ENCODE results near the gene KRTAP5-5.

KRTAP5-5 gene

GRCh38 chr11:1639666-1640065, 10.1 kb downstream of the KRTAP5-5 start:
- DNase-seq (ENCODE audit: low read depth): no peak
- TF ChIP-seq CTCF (IDR thresholded peaks at IDR 0.05; ENCODE audit: low read depth, low read length, missing control alignments): no peak
- H3K4me3 ChIP-seq (ENCODE audit: low read depth, low read length): no peak overlapping the region

DNA sequence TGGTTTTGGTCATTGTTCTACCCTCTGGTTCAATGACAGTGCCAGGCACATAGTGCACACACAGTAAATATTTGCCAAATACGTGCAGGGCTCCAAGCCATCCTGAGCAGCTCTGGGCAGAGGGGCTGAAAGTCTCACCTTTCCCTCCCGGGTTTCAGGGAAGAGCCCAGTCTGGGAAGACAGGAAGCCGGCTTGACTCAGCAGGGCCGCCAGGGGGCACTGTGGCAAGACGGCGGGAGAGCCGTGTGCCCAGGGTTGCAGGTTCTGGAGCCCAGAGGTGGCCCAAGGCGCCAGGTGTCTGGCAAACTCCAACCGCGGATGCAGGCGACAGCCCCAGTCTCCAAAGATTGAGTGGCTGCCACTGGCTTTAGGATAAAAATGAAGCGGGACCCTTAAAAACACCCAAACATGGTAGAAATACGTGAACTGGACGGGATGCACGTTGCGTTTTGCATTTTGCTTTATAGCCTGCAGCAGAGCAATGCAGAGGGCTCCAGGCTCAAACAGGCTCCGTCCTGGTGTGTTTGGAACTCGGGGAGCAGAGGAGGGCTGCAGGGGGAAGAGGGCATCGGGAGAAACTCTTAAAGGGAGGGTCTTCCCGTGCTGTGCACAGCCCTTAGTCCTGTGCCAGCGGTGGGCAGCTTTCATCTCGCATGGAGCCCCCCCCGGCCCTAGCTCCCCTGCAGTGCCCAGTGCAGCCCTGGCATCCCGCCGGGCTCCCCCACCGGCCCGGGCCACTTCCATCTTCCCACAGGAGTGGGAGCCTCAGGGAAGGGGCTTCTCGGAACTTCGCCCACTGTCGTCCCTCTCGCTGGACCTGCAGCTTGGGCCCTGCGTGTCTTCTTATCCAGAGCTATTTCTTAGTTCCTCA, 10.7 kb downstream of the KRTAP5-5 start:
- peak; percentile 89 for TF ChIP-seq CTCF (IDR thresholded peaks at IDR 0.05; ENCODE audit: low read depth, low read length, missing control alignments)
- DNase-seq (ENCODE audit: low read depth): no peak
- no peak overlapping the region for H3K4me3 ChIP-seq (ENCODE audit: low read depth, low read length)

- no peak for TF ChIP-seq CTCF (IDR thresholded peaks at IDR 0.05; ENCODE audit: low read depth, low read length, missing control alignments)
- H3K4me3 ChIP-seq (ENCODE audit: low read depth, low read length): no peak overlapping the region
- no peak for DNase-seq (ENCODE audit: low read depth)
Observed at GRCh38 chr11:1641096-1641495, 11.5 kb downstream of the KRTAP5-5 start.

GRCh38 chr11:1642288-1643145, 12.9 kb downstream of the KRTAP5-5 start:
- TF ChIP-seq CTCF (IDR thresholded peaks at IDR 0.05; ENCODE audit: low read depth, low read length, missing control alignments): no peak
- no peak for DNase-seq (ENCODE audit: low read depth)
- no peak overlapping the region for H3K4me3 ChIP-seq (ENCODE audit: low read depth, low read length)

DNA sequence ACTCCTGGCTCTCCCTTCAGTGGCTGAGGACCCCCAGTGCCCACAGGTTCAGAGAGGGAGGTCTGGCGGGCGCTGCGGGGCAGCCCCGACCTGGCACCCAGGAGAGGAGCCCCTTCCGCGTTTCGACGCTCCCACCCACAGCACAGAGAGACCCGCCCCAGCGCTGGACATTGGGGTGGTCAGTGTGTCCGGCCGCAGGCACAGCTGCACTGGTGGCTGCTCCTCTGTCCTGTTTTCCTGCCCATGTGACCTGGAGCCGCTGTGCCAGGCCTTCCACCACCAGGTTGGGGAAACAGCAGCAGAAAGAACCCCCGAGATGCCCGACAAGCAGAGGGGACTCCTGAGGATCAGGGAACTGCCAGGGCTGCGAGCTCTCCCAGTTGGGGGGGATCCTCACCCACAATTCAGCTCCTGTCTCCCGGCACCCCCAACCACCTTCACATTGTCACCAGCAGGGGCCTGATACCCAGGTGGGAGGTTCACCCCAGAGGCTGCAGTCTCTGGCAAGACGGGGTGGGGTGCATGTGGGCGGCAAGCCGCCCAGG, 13.6 kb downstream of the KRTAP5-5 start:
- no peak overlapping the region for H3K4me3 ChIP-seq (ENCODE audit: low read depth, low read length)
- no peak for TF ChIP-seq CTCF (IDR thresholded peaks at IDR 0.05; ENCODE audit: low read depth, low read length, missing control alignments)
- DNase-seq (ENCODE audit: low read depth): no peak

DNA sequence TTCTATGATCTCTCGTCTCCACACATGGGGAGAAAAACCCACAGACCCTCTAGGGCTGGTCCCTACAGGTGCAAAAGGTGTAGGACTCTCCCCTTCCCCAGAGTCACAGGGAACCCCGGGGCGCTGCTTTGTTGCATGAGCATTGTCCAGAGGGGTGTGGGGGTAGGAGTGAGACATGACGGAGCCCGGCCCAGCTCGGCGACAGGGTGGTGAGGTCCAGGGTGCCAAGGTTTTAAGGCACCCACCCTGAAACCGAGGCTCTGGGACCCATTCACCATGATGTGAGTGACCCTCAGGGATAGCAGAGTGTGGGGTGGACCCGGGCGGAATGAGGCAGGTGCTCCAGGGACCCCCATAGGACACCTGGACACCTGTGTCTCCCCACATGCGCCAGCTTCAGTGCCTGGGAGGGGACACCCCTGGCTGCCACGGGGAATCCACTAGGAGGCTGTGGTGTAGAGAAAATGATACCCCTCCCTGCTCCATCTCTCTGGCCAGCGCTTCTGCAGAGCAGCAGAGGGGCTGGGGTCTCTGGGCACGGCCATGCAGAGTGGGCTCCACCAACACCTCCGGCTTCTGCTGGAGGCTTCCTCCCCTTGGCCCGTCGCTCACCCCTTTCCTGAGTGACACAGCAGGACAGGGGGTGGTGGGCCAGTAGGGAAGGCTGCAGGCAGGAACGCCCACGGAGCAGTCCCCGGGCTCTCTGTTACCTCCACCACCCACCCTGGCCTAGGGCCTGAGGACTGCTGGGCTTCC, 15.2 kb downstream of the KRTAP5-5 start:
- H3K4me3 ChIP-seq (ENCODE audit: low read depth, low read length): no peak overlapping the region
- no peak for TF ChIP-seq CTCF (IDR thresholded peaks at IDR 0.05; ENCODE audit: low read depth, low read length, missing control alignments)
- no peak for DNase-seq (ENCODE audit: low read depth)
